Mesodermal cell (in vitro differentiated cells): Measurements from ENCODE around the gene ZNF346.

Experiments
- H3K27ac ChIP-seq: 2 replicates; pipeline ENCODE4 v1.7.0; 2013; ENCODE audit warnings: mild to moderate bottlenecking, low read depth, low read length, moderate library complexity; ENCODE audit not compliant: severe bottlenecking
- H3K36me3 ChIP-seq: 2 replicates; pipeline ENCODE4 v1.7.1; 2013; ENCODE audit warnings: mild to moderate bottlenecking, low read length, moderate library complexity; ENCODE audit not compliant: control insufficient read depth, insufficient read depth
- H3K4me1 ChIP-seq: one replicate; pipeline ENCODE4 v1.7.1; 2013; ENCODE audit warnings: mild to moderate bottlenecking, low read length; ENCODE audit not compliant: insufficient read depth, control insufficient read depth, poor library complexity, severe bottlenecking
- H3K4me3 ChIP-seq: 2 replicates; pipeline ENCODE4 v1.7.0; 2013; ENCODE audit warnings: low read length, control low read depth, mild to moderate bottlenecking; ENCODE audit not compliant: insufficient read depth, poor library complexity, severe bottlenecking; ENCODE audit errors: extremely low read depth
- H3K9me3 ChIP-seq: 2 replicates; pipeline ENCODE4 v1.7.1; 2013; ENCODE audit warnings: mild to moderate bottlenecking, low read length, moderate library complexity; ENCODE audit not compliant: control insufficient read depth
- WGBS, 2 experiments: methylation state at CpG; one replicate each; pipeline ENCODE4 v1.1.5; 2013; ENCODE audit warnings: missing lambda C conversion rate in 2 of 2; ENCODE audit not compliant: insufficient coverage in 2 of 2; 5-methylcytosine and 5-hydroxymethylcytosine counted together

ZNF346 gene

DNA sequence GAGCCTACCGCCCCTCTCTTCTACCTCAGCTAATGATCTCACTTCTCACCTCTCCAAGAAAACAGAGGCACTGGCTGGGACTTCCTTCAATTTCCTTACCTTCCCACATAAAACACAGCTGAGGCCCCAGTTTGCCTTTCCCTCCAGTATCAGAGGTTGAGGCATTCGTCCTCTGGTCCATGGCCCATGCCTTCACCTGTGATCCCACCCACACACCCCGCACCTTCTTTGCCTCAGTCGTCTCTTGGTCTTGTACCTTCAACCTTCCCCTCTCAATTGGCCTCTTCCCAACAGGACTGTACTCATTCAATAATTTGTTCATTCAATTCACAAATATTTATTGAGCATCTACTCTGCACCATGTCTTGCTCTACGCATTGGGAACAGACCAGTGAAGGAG is 100.1 kb downstream of the ZNF346 start:
- H3K4me3 ChIP-seq: no peak overlapping the region
- H3K27ac ChIP-seq: no peak overlapping the region
- H3K4me1 ChIP-seq: no peaks in the 10 kb centered on the region
- H3K36me3 ChIP-seq: no peaks in the 10 kb centered on the region
- no peaks in the 10 kb centered on the region for H3K9me3 ChIP-seq
- WGBS, 2 experiments: 96 to 100% methylated on average over 5 of the region's 5 CpGs

DNA sequence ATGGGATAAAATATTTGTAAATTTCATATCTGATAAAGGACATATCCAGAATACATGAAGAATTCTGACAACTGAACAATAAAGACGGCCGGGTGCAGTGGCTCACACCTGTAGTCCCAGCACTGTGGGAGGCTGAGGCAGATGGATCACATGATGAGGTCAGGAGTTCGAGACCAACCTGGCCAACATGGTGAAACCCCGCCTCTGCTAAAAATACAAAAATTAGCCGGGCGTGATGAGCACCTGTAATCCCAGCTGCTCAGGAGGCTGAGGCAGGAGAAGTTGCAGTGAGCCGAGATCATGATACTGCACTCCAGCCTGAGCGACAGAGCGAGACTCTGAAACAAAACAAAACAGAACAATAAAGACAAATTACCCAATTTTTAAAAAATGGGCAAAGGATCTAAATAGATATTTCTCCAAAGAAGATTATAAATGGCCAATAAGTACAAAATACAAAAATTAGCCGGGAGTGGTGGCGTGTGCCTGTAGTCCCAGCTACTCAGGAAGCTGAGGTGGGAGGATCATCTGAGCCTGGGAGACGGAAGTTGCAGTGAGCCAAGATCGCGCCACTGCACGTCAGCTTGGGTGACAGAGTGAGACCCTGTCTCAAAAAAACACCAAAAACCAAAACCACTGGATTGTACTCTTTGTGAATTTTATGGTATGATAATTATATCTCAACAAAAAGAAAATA is 101.4 kb downstream of the ZNF346 start:
- Histone ChIP-seq H3K4me1 (no peaks in the 10 kb centered on the region), H3K4me3 (no peak overlapping the region), H3K27ac (no peak overlapping the region), H3K36me3 (no peaks in the 10 kb centered on the region), H3K9me3 (no peaks in the 10 kb centered on the region)
- WGBS, 2 experiments: 86 to 91% methylated on average over 7 to 8 of the region's 15 CpGs

DNA sequence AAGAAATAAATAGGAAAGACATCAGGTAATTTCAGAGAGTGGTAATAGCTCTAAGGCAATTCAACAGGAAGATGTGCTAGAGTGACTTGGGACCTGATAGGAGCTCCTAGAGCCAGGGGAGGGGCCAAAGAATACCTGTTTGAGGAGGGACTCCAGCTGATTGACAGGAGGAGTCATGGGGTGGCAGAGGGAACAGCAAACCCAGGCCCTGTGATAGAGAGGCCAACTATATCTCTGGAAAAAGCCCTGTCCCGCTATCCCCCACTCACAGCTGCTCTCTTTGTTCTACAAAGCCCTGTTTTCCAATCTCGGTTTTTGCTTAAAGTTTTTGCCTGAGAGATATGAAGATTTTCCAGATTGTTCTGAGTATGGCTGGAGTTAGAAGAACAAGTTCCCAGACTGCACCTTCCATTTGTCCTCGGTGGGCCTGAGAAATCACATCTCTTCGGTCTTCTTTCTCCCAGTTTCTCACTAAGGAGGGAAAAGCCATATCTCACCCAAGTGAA is 102.0 kb downstream of the ZNF346 start:
- 85 to 95% methylated on average over 2 to 3 of the region's 4 CpGs for WGBS, 2 experiments

DNA sequence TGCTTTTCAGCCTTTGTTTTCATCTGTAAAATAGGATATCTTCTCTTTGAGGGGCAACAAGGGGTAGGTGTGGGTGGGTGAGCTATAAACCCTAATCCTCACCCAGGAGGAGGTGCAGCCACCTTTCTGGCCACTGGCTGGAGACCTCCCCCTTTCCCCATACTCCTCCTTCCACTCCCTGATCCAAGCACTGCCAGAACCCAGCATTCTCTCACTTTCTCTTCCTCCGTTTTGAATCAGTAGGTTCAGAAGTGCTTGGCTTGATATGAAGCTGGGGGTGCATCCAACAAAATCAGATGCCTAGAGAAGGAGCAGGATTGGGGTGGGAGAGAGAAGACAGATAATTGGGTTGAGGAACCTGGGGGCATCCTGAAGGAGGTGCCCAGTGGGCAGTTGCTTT is 104.3 kb downstream of the ZNF346 start:
- Histone ChIP-seq H3K27ac (no peak overlapping the region), H3K4me3 (no peak overlapping the region), H3K4me1 (peaks cover 12% of the 10 kb centered on the region), H3K36me3 (no peaks in the 10 kb centered on the region), H3K9me3 (no peaks in the 10 kb centered on the region)
- no CpG with 5 or more reads among the region's 1 CpG for WGBS, 2 experiments

More for the DNA sequence above, 102.0 kb downstream of the ZNF346 start:
- Histone ChIP-seq H3K4me3 (no peak overlapping the region), H3K27ac (no peak overlapping the region), H3K36me3 (no peaks in the 10 kb centered on the region), H3K9me3 (no peaks in the 10 kb centered on the region), H3K4me1 (no peaks in the 10 kb centered on the region)

DNA sequence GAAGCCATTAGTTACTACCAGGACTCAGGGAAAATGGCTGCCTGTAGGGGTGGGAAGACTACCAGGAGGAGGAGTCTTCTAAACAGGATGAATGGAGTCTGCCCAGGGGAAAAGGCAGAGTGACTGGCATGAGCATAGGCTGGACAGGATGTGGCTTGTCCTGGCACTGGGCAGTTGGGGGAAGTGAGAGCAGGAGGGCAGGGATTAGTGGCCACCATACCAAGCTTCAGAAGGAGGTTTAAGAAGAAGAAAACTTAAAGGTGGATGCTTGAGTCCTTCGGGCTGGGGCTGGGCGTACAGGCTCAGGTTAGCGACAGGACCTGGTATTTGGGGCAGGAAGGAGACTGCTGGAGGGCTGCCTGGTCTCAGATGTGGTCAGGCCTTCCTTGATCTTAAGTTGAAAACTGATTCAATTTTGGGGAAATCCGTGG is 106.1 kb downstream of the ZNF346 start:
- H3K4me1 ChIP-seq: peaks cover 12% of the 10 kb centered on the region
- H3K36me3 ChIP-seq: no peaks in the 10 kb centered on the region
- H3K4me3 ChIP-seq: no peak overlapping the region
- no peaks in the 10 kb centered on the region for H3K9me3 ChIP-seq
- no peak overlapping the region for H3K27ac ChIP-seq
- WGBS, 2 experiments: 95 to 100% methylated on average over 4 of the region's 4 CpGs

DNA sequence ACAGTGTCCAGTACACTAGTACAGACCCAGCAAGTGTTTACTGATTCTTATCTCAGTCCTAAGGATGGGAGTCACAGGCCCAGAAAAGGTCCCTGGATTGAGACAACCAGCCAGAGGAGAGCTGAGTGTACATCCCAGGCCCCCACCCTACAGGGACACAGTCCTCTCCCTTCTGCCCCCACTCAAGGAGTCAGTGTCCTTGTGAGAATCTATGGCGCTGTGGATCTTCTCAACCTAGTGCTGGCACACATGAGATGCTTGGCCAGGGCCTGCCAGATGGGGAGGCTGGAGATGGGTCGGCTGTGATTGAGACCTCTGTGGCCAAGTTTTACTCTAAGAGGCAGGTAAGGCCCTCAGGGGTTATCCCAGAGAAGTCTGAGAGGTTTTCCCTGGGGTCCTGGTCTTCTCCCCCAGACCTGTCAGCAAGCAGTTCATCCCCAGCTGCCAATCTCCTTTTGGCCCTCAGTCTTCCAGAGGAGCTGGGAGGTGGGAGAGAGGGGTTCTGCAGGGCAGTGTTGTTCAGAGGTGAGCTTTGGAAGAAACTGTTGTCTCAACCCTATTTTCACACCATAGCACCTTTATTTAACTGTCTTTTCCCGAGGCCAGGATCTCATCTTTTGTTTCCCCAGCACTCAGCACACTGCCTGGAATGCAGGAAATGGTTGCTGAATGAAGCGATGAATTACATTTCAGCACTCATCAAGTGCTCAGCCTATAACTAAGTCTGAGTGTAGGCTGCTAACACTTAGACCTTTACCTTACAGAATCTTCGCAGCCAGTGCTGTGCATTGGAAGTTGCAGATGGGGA is 107.9 kb downstream of the ZNF346 start:
- 78 to 89% methylated on average over 4 to 5 of the region's 5 CpGs for WGBS, 2 experiments
- H3K4me3 ChIP-seq: no peak overlapping the region
- H3K27ac ChIP-seq: no peak overlapping the region
- H3K9me3 ChIP-seq: no peaks in the 10 kb centered on the region
- peaks cover 18% of the 10 kb centered on the region for H3K4me1 ChIP-seq
- peaks cover 7% of the 10 kb centered on the region for H3K36me3 ChIP-seq
